Upper lobe of right lung (tissue), 1 donor: Measurements from ENCODE around the gene PSEN2. TPM values are rescaled to one million over a fixed set of nuclear protein-coding genes. Genes with fewer than 3 reads are reported as not detected.
"Not testable (repeated sequence)": the region's sequence is repeated elsewhere in the genome, so short reads cannot be mapped to it uniquely, and the experiment has no call there.

Source experiments
- ATAC-seq: fragments of 200-7000 bp; cut with Tn5 transposase; one replicate; pipeline ENCODE4 v1.9.1; 2020; ENCODE audit warnings: mild to moderate bottlenecking, moderate library complexity
- DNase-seq: peaks from one replicate; pipeline ENCODE4 v3.0.0-alpha.2; 2020
- H3K27ac ChIP-seq: fragments of 200-600 bp; one replicate; pipeline ENCODE4 v1.8.0; 2022
- H3K27me3 ChIP-seq: fragments of 200-600 bp; one replicate; pipeline ENCODE4 v1.8.0; 2022; ENCODE audit warnings: mild to moderate bottlenecking
- H3K36me3 ChIP-seq: fragments of 200-600 bp; one replicate; pipeline ENCODE4 v1.8.0; 2022
- H3K4me1 ChIP-seq: fragments of 200-600 bp; one replicate; pipeline ENCODE4 v1.8.0; 2022
- H3K4me3 ChIP-seq: fragments of 200-600 bp; one replicate; pipeline ENCODE4 v1.8.0; 2022; ENCODE audit warnings: mild to moderate bottlenecking
- H3K9me3 ChIP-seq: fragments of 200-600 bp; one replicate; pipeline ENCODE4 v1.8.0; 2022
- intact Hi-C: fragments of 100-400 bp; cut with DNase I; formaldehyde crosslinking; loops from one replicate; pipeline ENCODE4 v1.11.0; 2022
- total RNA-seq: library from RNA; stranded (reverse); fragmentation: NEBNext Ultra II Directional; extraction: Animal tissue kit (Norgen Biotek cat#: 25700); gene quantifications from one replicate; pipeline ENCODE4 v1.2.1, GENCODE V29; 2021
- TF ChIP-seq, protein P1 (sequence below): fragments of 200-600 bp; IDR thresholded peaks from one replicate; pipeline ENCODE4 v1.8.0; 2022; ENCODE audit warnings: antibody characterized with exemption
- donor health status: DM: no; HTN: yes; CAD: no; lungs with severe emphysema.

The PSEN2 gene
- total RNA-seq, 1 donor from 2014 or later: 22.7 TPM

DNA sequence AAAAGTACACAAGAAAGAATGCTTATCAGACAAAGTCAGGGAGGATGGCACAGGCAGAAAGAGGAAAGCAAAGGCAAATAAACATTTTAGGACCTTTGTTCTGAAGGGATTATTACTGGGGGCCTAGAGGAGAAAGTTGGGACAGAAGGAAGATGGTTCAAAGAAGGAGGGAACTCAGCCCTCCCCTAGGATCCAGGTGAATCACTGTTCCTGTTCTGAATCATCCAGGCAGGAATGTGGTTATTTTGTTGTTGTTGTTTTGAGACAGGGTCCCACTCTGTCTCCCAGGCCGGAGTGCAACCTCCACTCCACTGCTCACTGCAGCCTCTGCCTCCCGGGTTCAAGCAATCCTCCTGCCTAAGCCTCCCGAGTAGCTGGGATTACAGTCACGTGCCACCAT is 38.5 kb upstream of the PSEN2 start:
- DNase-seq: no peak
- no peak overlapping the region for H3K4me3 ChIP-seq
- H3K27ac ChIP-seq: no peak overlapping the region
- no peaks in the 10 kb centered on the region for H3K27me3 ChIP-seq
- ATAC-seq: no peak
- no peaks in the 10 kb centered on the region for H3K9me3 ChIP-seq
- intact Hi-C loops: no loop called here
- TF ChIP-seq, protein P1, sequence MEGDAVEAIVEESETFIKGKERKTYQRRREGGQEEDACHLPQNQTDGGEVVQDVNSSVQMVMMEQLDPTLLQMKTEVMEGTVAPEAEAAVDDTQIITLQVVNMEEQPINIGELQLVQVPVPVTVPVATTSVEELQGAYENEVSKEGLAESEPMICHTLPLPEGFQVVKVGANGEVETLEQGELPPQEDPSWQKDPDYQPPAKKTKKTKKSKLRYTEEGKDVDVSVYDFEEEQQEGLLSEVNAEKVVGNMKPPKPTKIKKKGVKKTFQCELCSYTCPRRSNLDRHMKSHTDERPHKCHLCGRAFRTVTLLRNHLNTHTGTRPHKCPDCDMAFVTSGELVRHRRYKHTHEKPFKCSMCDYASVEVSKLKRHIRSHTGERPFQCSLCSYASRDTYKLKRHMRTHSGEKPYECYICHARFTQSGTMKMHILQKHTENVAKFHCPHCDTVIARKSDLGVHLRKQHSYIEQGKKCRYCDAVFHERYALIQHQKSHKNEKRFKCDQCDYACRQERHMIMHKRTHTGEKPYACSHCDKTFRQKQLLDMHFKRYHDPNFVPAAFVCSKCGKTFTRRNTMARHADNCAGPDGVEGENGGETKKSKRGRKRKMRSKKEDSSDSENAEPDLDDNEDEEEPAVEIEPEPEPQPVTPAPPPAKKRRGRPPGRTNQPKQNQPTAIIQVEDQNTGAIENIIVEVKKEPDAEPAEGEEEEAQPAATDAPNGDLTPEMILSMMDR: no peak
- H3K36me3 ChIP-seq: no peaks in the 10 kb centered on the region
- peaks cover 12% of the 10 kb centered on the region for H3K4me1 ChIP-seq

DNA sequence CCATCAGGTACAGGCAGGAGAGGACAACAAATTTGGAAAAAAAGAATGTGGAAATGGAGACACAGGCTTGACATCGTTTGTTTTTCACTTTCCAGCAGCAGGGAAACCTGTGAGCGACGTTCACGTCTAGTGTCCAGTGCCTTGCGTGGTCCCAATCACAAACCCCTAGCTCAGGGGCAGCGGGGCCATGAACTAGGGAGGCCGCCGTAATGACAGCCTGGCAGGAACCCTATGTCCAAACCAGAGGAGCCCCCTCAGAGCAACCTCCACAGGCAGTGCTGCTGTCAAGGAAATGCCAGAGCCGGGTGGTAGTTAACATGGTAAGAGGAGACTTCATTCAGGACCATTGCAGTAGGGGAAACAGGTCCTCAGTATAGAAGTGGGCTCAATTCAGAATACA is 37.8 kb upstream of the PSEN2 start:
- no peaks in the 10 kb centered on the region for H3K36me3 ChIP-seq
- TF ChIP-seq, protein P1: no peak
- H3K27me3 ChIP-seq: no peaks in the 10 kb centered on the region
- DNase-seq (no peak), ATAC-seq (no peak)
- intact Hi-C loops: no loop called here
- peaks cover 8% of the 10 kb centered on the region for H3K4me1 ChIP-seq
- H3K9me3 ChIP-seq: no peaks in the 10 kb centered on the region
- H3K4me3 ChIP-seq: no peak overlapping the region
- H3K27ac ChIP-seq: no peak overlapping the region

DNA sequence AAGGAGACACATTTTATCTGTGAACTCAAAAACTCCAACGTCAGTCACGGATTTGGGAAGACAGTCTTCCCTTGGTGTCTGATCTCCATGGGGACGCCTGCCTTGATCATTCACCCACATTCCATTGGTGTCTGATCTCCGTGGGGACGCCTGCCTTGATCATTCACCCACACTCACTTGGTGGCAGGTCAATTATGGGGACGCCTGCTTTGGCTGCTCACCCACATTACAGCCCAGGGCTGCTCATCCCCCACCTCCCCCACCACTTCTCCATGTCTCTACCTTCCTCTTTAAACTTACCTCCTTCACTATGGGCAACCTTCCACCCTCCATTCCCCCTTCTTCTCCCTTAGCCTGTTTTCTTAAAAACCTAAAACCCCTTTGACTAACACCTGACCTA is 36.2 kb upstream of the PSEN2 start:
- H3K9me3 ChIP-seq, H3K27me3 ChIP-seq, ATAC-seq, DNase-seq, H3K36me3 ChIP-seq, H3K4me3 ChIP-seq, H3K27ac ChIP-seq, H3K4me1 ChIP-seq, intact Hi-C loops: not testable (repeated sequence)

DNA sequence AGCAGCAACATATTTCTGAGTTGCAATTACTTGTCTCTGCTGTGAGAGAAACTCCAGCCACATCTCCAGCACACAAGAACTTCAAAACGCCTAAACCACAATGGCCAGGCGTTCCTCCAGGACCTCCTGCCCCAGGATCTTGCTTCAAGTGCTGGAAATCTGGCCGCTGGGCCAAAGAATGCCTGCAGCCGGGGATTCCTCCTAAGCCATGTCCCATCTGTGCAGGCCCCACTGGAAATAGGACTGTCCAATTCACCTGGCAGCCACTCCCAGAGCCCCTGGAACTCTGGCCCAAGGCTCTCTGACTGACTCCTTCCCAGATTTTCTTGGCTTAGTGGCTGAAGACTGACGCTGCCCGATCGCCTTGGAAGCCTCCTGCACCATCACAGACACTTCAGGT is 35.0 kb upstream of the PSEN2 start:
- H3K4me3 ChIP-seq, H3K4me1 ChIP-seq, H3K9me3 ChIP-seq, H3K27me3 ChIP-seq, H3K27ac ChIP-seq, DNase-seq, intact Hi-C loops, H3K36me3 ChIP-seq, ATAC-seq: not testable (repeated sequence)

DNA sequence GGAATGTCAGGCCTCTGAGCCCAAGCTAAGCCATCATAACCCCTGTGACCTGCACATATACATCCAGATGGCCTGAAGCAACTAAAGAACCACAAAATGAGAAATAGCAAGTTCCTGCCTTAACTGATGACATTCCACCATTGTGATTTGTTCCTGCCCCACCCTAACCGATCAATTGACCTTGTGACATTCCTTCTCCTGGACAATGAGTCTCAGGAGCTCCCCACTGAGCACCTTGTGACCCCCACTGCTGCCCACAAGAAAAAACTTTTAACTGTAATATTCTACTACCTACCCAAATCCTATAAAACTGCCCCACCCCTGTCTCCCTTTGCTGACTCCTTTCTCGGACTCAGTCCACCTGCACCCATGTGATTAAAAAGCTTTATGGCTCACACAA is 32.5 kb upstream of the PSEN2 start:
- not testable (repeated sequence) for H3K27ac ChIP-seq

DNA sequence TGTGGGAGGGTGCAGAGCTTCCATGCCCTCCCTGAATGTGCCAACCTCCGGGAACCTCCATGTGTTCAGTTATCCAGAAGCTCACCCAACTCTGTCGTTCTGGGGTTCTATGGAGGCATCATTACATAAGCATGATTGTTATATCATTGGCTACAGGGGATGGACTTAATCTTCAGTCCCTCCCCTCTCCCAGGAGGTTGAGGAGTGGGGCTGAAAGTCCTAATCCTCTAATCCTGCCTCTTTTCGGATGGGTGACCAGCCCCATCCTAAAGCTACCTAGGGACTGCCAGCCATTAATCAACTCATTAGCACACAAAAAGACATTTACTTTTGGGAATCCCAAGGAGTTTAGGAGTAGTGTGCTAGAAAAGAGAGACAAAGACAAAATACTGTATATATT is 32.0 kb upstream of the PSEN2 start:
- no peak for DNase-seq
- H3K4me3 ChIP-seq: no peak overlapping the region
- H3K36me3 ChIP-seq: no peaks in the 10 kb centered on the region
- no peak overlapping the region for H3K27ac ChIP-seq
- H3K27me3 ChIP-seq: no peaks in the 10 kb centered on the region
- TF ChIP-seq, protein P1: no peak
- intact Hi-C loops: no loop called here
- ATAC-seq: no peak
- no peaks in the 10 kb centered on the region for H3K4me1 ChIP-seq
- H3K9me3 ChIP-seq: no peaks in the 10 kb centered on the region

More for the DNA sequence above, 32.5 kb upstream of the PSEN2 start:
- H3K27me3 ChIP-seq, intact Hi-C loops, H3K36me3 ChIP-seq, H3K4me1 ChIP-seq, DNase-seq, H3K9me3 ChIP-seq, ATAC-seq, H3K4me3 ChIP-seq: not testable (repeated sequence)

DNA sequence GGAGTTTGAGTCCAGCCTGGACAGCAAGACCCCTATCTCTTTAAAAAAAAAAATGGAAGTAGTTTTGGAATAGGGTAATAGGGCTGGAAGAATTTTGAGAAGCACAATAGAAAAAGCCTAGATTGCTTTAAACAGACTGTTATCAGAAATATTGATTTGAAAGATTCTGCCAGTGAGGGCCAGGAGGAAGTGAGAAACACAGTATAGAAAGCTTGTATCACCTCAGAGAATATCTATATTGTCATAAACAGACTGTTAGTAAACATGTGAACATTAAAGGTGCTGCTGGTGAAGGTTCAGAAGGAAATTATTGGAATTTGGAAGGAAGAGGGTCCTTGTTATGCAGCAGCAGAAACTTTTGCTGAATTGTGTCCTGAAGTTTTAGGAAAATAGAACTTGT is 24.8 kb upstream of the PSEN2 start:
- Histone ChIP-seq H3K9me3 (no peaks in the 10 kb centered on the region), H3K27ac (no peak overlapping the region), H3K4me3 (no peak overlapping the region), H3K36me3 (no peaks in the 10 kb centered on the region), H3K4me1 (no peaks in the 10 kb centered on the region), H3K27me3 (no peaks in the 10 kb centered on the region)
- DNase-seq (no peak), ATAC-seq (no peak)
- intact Hi-C loops: no loop called here
- TF ChIP-seq, protein P1: no peak
